Thymus (tissue), 11 donors: Measurements from ENCODE around the gene GNL3. TPM values are rescaled to one million over a fixed set of nuclear protein-coding genes. Genes with fewer than 3 reads are reported as not detected.

Source experiments
- DNase-seq, 9 donors: peaks; one replicate each; pipeline ENCODE4 v3.0.0-alpha.2; 2013; ENCODE audit warnings: low spot score in 9 of 9, low read depth in 6 of 9, missing footprints in 1 of 9
- H3K27ac ChIP-seq, 2 donors: one replicate each; pipeline ENCODE4 v1.5.1; 2013; ENCODE audit warnings: control low read depth in 1 of 2, low read depth in 1 of 2, low read length in 1 of 2, mild to moderate bottlenecking in 1 of 2, moderate library complexity in 1 of 2
- H3K27me3 ChIP-seq, 2 donors: one replicate each; pipeline ENCODE4 v1.5.1; 2013; ENCODE audit warnings: low read length in 1 of 2; ENCODE audit not compliant: control insufficient read depth in 2 of 2, insufficient read depth in 1 of 2
- H3K36me3 ChIP-seq, 2 donors: one replicate each; pipeline ENCODE4 v1.5.1; 2013; ENCODE audit warnings: low read length in 1 of 2, mild to moderate bottlenecking in 1 of 2, moderate library complexity in 1 of 2; ENCODE audit not compliant: control insufficient read depth in 2 of 2, insufficient read depth in 2 of 2
- H3K4me1 ChIP-seq, 2 donors: one replicate each; pipeline ENCODE4 v1.5.1; 2013; ENCODE audit warnings: low read length in 2 of 2; ENCODE audit not compliant: control insufficient read depth in 2 of 2, insufficient read depth in 2 of 2
- H3K4me3 ChIP-seq, 2 donors: one replicate each; pipeline ENCODE4 v1.5.1; 2013; ENCODE audit warnings: low read length in 2 of 2, control low read depth in 1 of 2, mild to moderate bottlenecking in 1 of 2
- H3K9me3 ChIP-seq, 2 donors: one replicate each; pipeline ENCODE4 v1.5.1; 2013; ENCODE audit warnings: low read length in 1 of 2, mild to moderate bottlenecking in 1 of 2; ENCODE audit not compliant: control insufficient read depth in 2 of 2, insufficient read depth in 1 of 2
- WGBS: extraction: QIAGEN DNeasy Blood & Tissue Kit; methylation state at CpG from one replicate; pipeline ENCODE4 v1.1.7; 2013; 5-methylcytosine and 5-hydroxymethylcytosine counted together
- polyA plus RNA-seq: library from polyadenylated mRNA; stranded (reverse); fragments of 200-250 nt; gene quantifications from one replicate; pipeline ENCODE4 v1.2.3, GENCODE V29; 2013
- total RNA-seq: library from RNA; stranded (reverse); fragments of 120-200 nt; gene quantifications from one replicate; pipeline ENCODE4 v1.2.4, GENCODE V29; 2013
- donor health status: healthy.

The GNL3 gene
- total and polyA plus RNA-seq, 2 donors: 67.4 to 84.2 TPM

- H3K9me3 ChIP-seq: peaks cover 0 to 2% of the 10 kb centered on the region in 2 donors
- H3K27ac ChIP-seq: no peak overlapping the region
- DNase-seq: no peak
- H3K27me3 ChIP-seq: no peaks in the 10 kb centered on the region
- 98% methylated on average over 4 of the region's 4 CpGs for WGBS
- H3K4me1 ChIP-seq: no peaks in the 10 kb centered on the region
- H3K36me3 ChIP-seq: peaks cover 48 to 72% of the 10 kb centered on the region in 2 donors
- no peak overlapping the region for H3K4me3 ChIP-seq
Measured at GRCh38 chr3:52695798-52696671, 10.2 kb downstream of the GNL3 start.

- no peak overlapping the region for H3K4me3 ChIP-seq
- no peaks in the 10 kb centered on the region for H3K27me3 ChIP-seq
- no peak for DNase-seq
- WGBS: 96% methylated on average over 2 of the region's 2 CpGs
- no peaks in the 10 kb centered on the region for H3K9me3 ChIP-seq
- H3K27ac ChIP-seq: no peak overlapping the region
- H3K36me3 ChIP-seq: peaks cover 44 to 63% of the 10 kb centered on the region in 2 donors
- no peaks in the 10 kb centered on the region for H3K4me1 ChIP-seq
Measured at GRCh38 chr3:52696830-52697631, 11.2 kb downstream of the GNL3 start.

GRCh38 chr3:52697632-52697965 is 11.8 kb downstream of the GNL3 start:
- 98% methylated on average over 4 of the region's 4 CpGs for WGBS
- peaks cover 38 to 57% of the 10 kb centered on the region in 2 donors for H3K36me3 ChIP-seq
- DNase-seq: no peak
- H3K27ac ChIP-seq: no peak overlapping the region
- H3K9me3 ChIP-seq: no peaks in the 10 kb centered on the region
- H3K27me3 ChIP-seq: no peaks in the 10 kb centered on the region
- no peak overlapping the region for H3K4me3 ChIP-seq
- no peaks in the 10 kb centered on the region for H3K4me1 ChIP-seq

- Histone ChIP-seq H3K4me3 (no peak overlapping the region), H3K27me3 (no peaks in the 10 kb centered on the region), H3K4me1 (peaks cover 22 to 30% of the 10 kb centered on the region in 2 donors), H3K27ac (no peak overlapping the region), H3K36me3 (peaks cover 0 to 11% of the 10 kb centered on the region in 2 donors), H3K9me3 (no peaks in the 10 kb centered on the region)
- 98% methylated on average over 7 of the region's 7 CpGs for WGBS
- DNase-seq: no peak
Measured at GRCh38 chr3:52703341-52703740, 17.5 kb downstream of the GNL3 start.

GRCh38 chr3:52704611-52705437 is 19.0 kb downstream of the GNL3 start:
- H3K9me3 ChIP-seq: no peaks in the 10 kb centered on the region
- H3K36me3 ChIP-seq: peaks cover 4 to 16% of the 10 kb centered on the region in 2 donors
- H3K27me3 ChIP-seq: no peaks in the 10 kb centered on the region
- 19% methylated on average over 22 of the region's 22 CpGs for WGBS
- peak in 2 of 9 donors; percentile 7 to 39 for DNase-seq
- peak overlapping the region; percentile 71 to 81 for H3K4me3 ChIP-seq
- peak overlapping the region in 1 of 2 donors; percentile 55 for H3K27ac ChIP-seq
- H3K4me1 ChIP-seq: peaks cover 22 to 30% of the 10 kb centered on the region in 2 donors

- H3K27me3 ChIP-seq: no peaks in the 10 kb centered on the region
- peaks cover 22 to 30% of the 10 kb centered on the region in 2 donors for H3K4me1 ChIP-seq
- peak overlapping the region; percentile 71 to 81 for H3K4me3 ChIP-seq
- peak overlapping the region; percentile 33 to 74 for H3K27ac ChIP-seq
- no peak for DNase-seq
- H3K36me3 ChIP-seq: peaks cover 4 to 15% of the 10 kb centered on the region in 2 donors
- WGBS: under 1% methylated on average over 25 of the region's 25 CpGs
- H3K9me3 ChIP-seq: no peaks in the 10 kb centered on the region
Measured at GRCh38 chr3:52705438-52705687, 19.5 kb downstream of the GNL3 start.

- peak within 1 kb of the TSS; percentile 71 to 81 for H3K4me3 ChIP-seq
- H3K36me3 ChIP-seq: peaks cover 4 to 18% of the 10 kb centered on the region in 2 donors
- no peaks in the 10 kb centered on the region for H3K27me3 ChIP-seq
- under 1% methylated on average over 94 of the region's 94 CpGs for WGBS
- no peaks in the 10 kb centered on the region for H3K9me3 ChIP-seq
- DNase-seq: peak; percentile 76 to 95 (median 90)
- peak within 1 kb of the TSS; percentile 55 to 92 for H3K27ac ChIP-seq
- H3K4me1 ChIP-seq: peaks cover 22 to 30% of the 10 kb centered on the region in 2 donors
Measured at GRCh38 chr3:52705688-52706686, 20.2 kb downstream of the GNL3 start, which contains the start of the genes GLT8D1 and SPCS1. Gene GLT8D1, minus strand, starts transcription at chr3:52705791. Its CDS starts 5,331 bp downstream, at chr3:52700460. Gene SPCS1, plus strand, starts transcription at chr3:52706106. Its CDS starts 141 bp downstream, at chr3:52706247.

GRCh38 chr3:52707585-52707984 is 21.8 kb downstream of the GNL3 start:
- Histone ChIP-seq H3K9me3 (no peaks in the 10 kb centered on the region), H3K27ac (no peak overlapping the region), H3K36me3 (peaks cover 5 to 18% of the 10 kb centered on the region in 2 donors), H3K4me3 (no peak overlapping the region), H3K27me3 (no peaks in the 10 kb centered on the region), H3K4me1 (peaks cover 22 to 30% of the 10 kb centered on the region in 2 donors)
- peak in 1 of 9 donors; percentile 43 for DNase-seq
- WGBS: 5% methylated on average over 4 of the region's 4 CpGs
